ENCODE results near the gene ZNF2.

DNA sequence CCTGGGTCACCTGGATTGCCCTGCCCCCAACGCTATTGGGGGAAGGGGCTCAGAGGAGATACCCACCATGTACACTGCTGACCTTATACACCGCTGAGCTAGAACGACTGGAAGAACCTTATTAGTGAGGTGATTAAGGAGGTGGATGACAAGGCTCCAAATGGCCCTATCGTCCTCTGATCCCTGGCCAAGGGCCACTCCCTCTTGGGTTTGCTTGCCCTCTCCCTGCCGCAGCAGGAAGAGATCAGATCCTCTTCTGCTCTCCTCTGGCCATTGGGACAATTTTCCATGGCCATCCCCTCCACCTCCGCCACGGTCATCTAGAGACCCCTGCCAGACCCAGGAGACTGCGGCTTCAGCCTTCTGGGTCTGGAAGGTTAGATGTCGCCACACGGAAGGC is 7.2 kb upstream of the ZNF2 start:
- TF ChIP-seq, protein P1, sequence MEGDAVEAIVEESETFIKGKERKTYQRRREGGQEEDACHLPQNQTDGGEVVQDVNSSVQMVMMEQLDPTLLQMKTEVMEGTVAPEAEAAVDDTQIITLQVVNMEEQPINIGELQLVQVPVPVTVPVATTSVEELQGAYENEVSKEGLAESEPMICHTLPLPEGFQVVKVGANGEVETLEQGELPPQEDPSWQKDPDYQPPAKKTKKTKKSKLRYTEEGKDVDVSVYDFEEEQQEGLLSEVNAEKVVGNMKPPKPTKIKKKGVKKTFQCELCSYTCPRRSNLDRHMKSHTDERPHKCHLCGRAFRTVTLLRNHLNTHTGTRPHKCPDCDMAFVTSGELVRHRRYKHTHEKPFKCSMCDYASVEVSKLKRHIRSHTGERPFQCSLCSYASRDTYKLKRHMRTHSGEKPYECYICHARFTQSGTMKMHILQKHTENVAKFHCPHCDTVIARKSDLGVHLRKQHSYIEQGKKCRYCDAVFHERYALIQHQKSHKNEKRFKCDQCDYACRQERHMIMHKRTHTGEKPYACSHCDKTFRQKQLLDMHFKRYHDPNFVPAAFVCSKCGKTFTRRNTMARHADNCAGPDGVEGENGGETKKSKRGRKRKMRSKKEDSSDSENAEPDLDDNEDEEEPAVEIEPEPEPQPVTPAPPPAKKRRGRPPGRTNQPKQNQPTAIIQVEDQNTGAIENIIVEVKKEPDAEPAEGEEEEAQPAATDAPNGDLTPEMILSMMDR (IDR thresholded peaks at IDR 0.05; ENCODE audit: poor library complexity): no peak
- no peak for TF ChIP-seq EZH2 (IDR thresholded peaks at IDR 0.05; ENCODE audit: borderline replicate concordance)
